ENCODE measurements around the gene TMEM273. TPM values are rescaled to one million over a fixed set of nuclear protein-coding genes. Genes with fewer than 3 reads are reported as not detected.

TMEM273 gene
- total and polyA plus RNA-seq, 8 donors: 0.89 to 72.9 (median 5.9) TPM

- no peaks in the 10 kb centered on the region for H3K36me3 ChIP-seq
- H3K9me3 ChIP-seq: no peaks in the 10 kb centered on the region
- WGBS, 5 donors: 65 to 76% (median 73%) methylated on average over 10 of the region's 10 CpGs
- H3K4me3 ChIP-seq: no peak overlapping the region
- peaks cover 0 to 30% (median 7%) of the 10 kb centered on the region in 4 donors for H3K4me1 ChIP-seq
- TF ChIP-seq EP300 (IDR thresholded peaks at IDR 0.05) (no peak), POLR2AphosphoS5 (IDR thresholded peaks at IDR 0.05) (no peak)
- no peaks in the 10 kb centered on the region for H3K27me3 ChIP-seq
- DNase-seq: no peak
- intact Hi-C loops (cut with DNase I; ENCODE audit: low total_unique reads): no loop called here
- H3K27ac ChIP-seq: no peak overlapping the region
These were observed 13.2 kb downstream of the TMEM273 start for GRCh38 chr10:49174926-49175500.

GRCh38 chr10:49174261-49174925 is 13.8 kb downstream of the TMEM273 start:
- intact Hi-C loops (cut with DNase I; ENCODE audit: low total_unique reads): no loop called here
- H3K4me3 ChIP-seq: no peak overlapping the region
- H3K27me3 ChIP-seq: no peaks in the 10 kb centered on the region
- DNase-seq: no peak
- peaks cover 0 to 30% (median 7%) of the 10 kb centered on the region in 4 donors for H3K4me1 ChIP-seq
- H3K9me3 ChIP-seq: no peaks in the 10 kb centered on the region
- H3K36me3 ChIP-seq: no peaks in the 10 kb centered on the region
- no peak overlapping the region for H3K27ac ChIP-seq
- TF ChIP-seq POLR2AphosphoS5 (IDR thresholded peaks at IDR 0.05): no peak
- no peak for TF ChIP-seq CTCF (IDR thresholded peaks at IDR 0.05)
- no peak for TF ChIP-seq EP300 (IDR thresholded peaks at IDR 0.05)
- no peak for TF ChIP-seq POLR2A (IDR thresholded peaks at IDR 0.05)
- WGBS, 5 donors: 57 to 66% (median 65%) methylated on average over 15 of the region's 15 CpGs

- 71 to 90% (median 80%) methylated on average over 4 of the region's 4 CpGs for WGBS, 5 donors
- no peak for DNase-seq
- Histone ChIP-seq H3K27me3 (no peaks in the 10 kb centered on the region), H3K4me3 (no peak overlapping the region), H3K9me3 (no peaks in the 10 kb centered on the region), H3K4me1 (peaks cover 0 to 30% (median 7%) of the 10 kb centered on the region in 4 donors), H3K27ac (no peak overlapping the region), H3K36me3 (no peaks in the 10 kb centered on the region)
- no peak for TF ChIP-seq EP300 (IDR thresholded peaks at IDR 0.05)
- TF ChIP-seq POLR2AphosphoS5 (IDR thresholded peaks at IDR 0.05): no peak
- no peak for TF ChIP-seq POLR2A (IDR thresholded peaks at IDR 0.05)
- no peak for TF ChIP-seq CTCF (IDR thresholded peaks at IDR 0.05)
- intact Hi-C loops (cut with DNase I; ENCODE audit: low total_unique reads): no loop called here
These were observed 14.3 kb downstream of the TMEM273 start for GRCh38 chr10:49173853-49174252.

- Histone ChIP-seq H3K27me3 (no peaks in the 10 kb centered on the region), H3K36me3 (no peaks in the 10 kb centered on the region), H3K4me1 (peaks cover 0 to 29% (median 7%) of the 10 kb centered on the region in 4 donors), H3K4me3 (no peak overlapping the region), H3K9me3 (no peaks in the 10 kb centered on the region), H3K27ac (no peak overlapping the region)
- WGBS, 5 donors: 77 to 83% (median 82%) methylated on average over 11 of the region's 11 CpGs
- intact Hi-C loops (cut with DNase I; ENCODE audit: low total_unique reads): no loop called here
- no peak for DNase-seq
- TF ChIP-seq EP300 (IDR thresholded peaks at IDR 0.05): no peak
- TF ChIP-seq POLR2A (IDR thresholded peaks at IDR 0.05): no peak
- no peak for TF ChIP-seq POLR2AphosphoS5 (IDR thresholded peaks at IDR 0.05)
- no peak for TF ChIP-seq CTCF (IDR thresholded peaks at IDR 0.05)
These were observed 14.9 kb downstream of the TMEM273 start for GRCh38 chr10:49173201-49173772.

Data from stomach (tissue), 9 donors.